ENCODE measurements around the gene PTPN7.

PTPN7 gene

GRCh38 chr1:202155478-202156021 is 4.9 kb downstream of the PTPN7 start:
- Histone ChIP-seq H3K4me3 (ENCODE audit: low read depth, low read length) (no peak overlapping the region), H3K27me3 (no peaks in the 10 kb centered on the region), H3K9me3 (no peaks in the 10 kb centered on the region), H3K4me1 (peaks cover 9% of the 10 kb centered on the region), H3K36me3 (no peaks in the 10 kb centered on the region)
- peak; percentile 85 for DNase-seq
- TF ChIP-seq CTCF (IDR thresholded peaks at IDR 0.05; ENCODE audit: low read depth, low read length), result no peak

GRCh38 chr1:202154766-202155477 is 5.5 kb downstream of the PTPN7 start:
- DNase-seq, result peak; percentile 51
- no peaks in the 10 kb centered on the region for H3K9me3 ChIP-seq
- no peak overlapping the region for H3K4me3 ChIP-seq (ENCODE audit: low read depth, low read length)
- H3K36me3 ChIP-seq, result no peaks in the 10 kb centered on the region
- no peaks in the 10 kb centered on the region for H3K27me3 ChIP-seq
- TF ChIP-seq CTCF (IDR thresholded peaks at IDR 0.05; ENCODE audit: low read depth, low read length), result peak; percentile 67
- H3K4me1 ChIP-seq, result peaks cover 9% of the 10 kb centered on the region

GRCh38 chr1:202154148-202154765 is 6.1 kb downstream of the PTPN7 start:
- Histone ChIP-seq H3K4me3 (ENCODE audit: low read depth, low read length) (no peak overlapping the region), H3K9me3 (no peaks in the 10 kb centered on the region), H3K36me3 (no peaks in the 10 kb centered on the region), H3K27me3 (no peaks in the 10 kb centered on the region), H3K4me1 (peaks cover 9% of the 10 kb centered on the region)
- no peak for DNase-seq
- TF ChIP-seq CTCF (IDR thresholded peaks at IDR 0.05; ENCODE audit: low read depth, low read length), result no peak

GRCh38 chr1:202153284-202153683 is 7.1 kb downstream of the PTPN7 start:
- no peaks in the 10 kb centered on the region for H3K9me3 ChIP-seq
- no peaks in the 10 kb centered on the region for H3K36me3 ChIP-seq
- no peaks in the 10 kb centered on the region for H3K27me3 ChIP-seq
- TF ChIP-seq CTCF (IDR thresholded peaks at IDR 0.05; ENCODE audit: low read depth, low read length), result no peak
- H3K4me1 ChIP-seq, result peaks cover 9% of the 10 kb centered on the region
- no peak overlapping the region for H3K4me3 ChIP-seq (ENCODE audit: low read depth, low read length)
- DNase-seq, result no peak

- no peaks in the 10 kb centered on the region for H3K27me3 ChIP-seq
- TF ChIP-seq CTCF (IDR thresholded peaks at IDR 0.05; ENCODE audit: low read depth, low read length), result no peak
- no peak for DNase-seq
- no peaks in the 10 kb centered on the region for H3K36me3 ChIP-seq
- no peaks in the 10 kb centered on the region for H3K9me3 ChIP-seq
- no peak overlapping the region for H3K4me3 ChIP-seq (ENCODE audit: low read depth, low read length)
- H3K4me1 ChIP-seq, result peaks cover 9% of the 10 kb centered on the region
Observed at GRCh38 chr1:202152399-202152798, 8.0 kb downstream of the PTPN7 start.

GRCh38 chr1:202151045-202151444 is 9.4 kb downstream of the PTPN7 start:
- Histone ChIP-seq H3K9me3 (no peaks in the 10 kb centered on the region), H3K4me3 (ENCODE audit: low read depth, low read length) (no peak overlapping the region), H3K27me3 (no peaks in the 10 kb centered on the region), H3K4me1 (peaks cover 9% of the 10 kb centered on the region), H3K36me3 (no peaks in the 10 kb centered on the region)
- TF ChIP-seq CTCF (IDR thresholded peaks at IDR 0.05; ENCODE audit: low read depth, low read length), result no peak
- DNase-seq, result no peak

Data from BE2C (cell line).